Esophagus (tissue), 2 donors: ENCODE results near the gene CPVL. TPM values are rescaled to one million over a fixed set of nuclear protein-coding genes. Genes with fewer than 3 reads are reported as not detected.

Source experiments
- H3K27ac ChIP-seq, 2 donors: one replicate each; pipeline ENCODE4 v1.5.1; 2013; ENCODE audit warnings: low read depth in 2 of 2, mild to moderate bottlenecking in 2 of 2, inconsistent platforms in 1 of 2, low read length in 1 of 2, moderate library complexity in 1 of 2
- H3K27me3 ChIP-seq, 2 donors: one replicate each; pipeline ENCODE4 v1.6.1; 2013; ENCODE audit warnings: low read length in 2 of 2, control low read depth in 1 of 2, mild to moderate bottlenecking in 1 of 2; ENCODE audit not compliant: insufficient read depth in 2 of 2, control insufficient read depth in 1 of 2
- H3K36me3 ChIP-seq, 2 donors: one replicate each; pipeline ENCODE4 v1.6.1; 2013; ENCODE audit warnings: low read length in 1 of 2; ENCODE audit not compliant: control insufficient read depth in 2 of 2, insufficient read depth in 2 of 2
- H3K4me1 ChIP-seq, 2 donors: one replicate each; pipeline ENCODE4 v1.6.1; 2013; ENCODE audit warnings: low read length in 1 of 2; ENCODE audit not compliant: control insufficient read depth in 2 of 2, insufficient read depth in 2 of 2
- H3K4me3 ChIP-seq, 2 donors: one replicate each; pipeline ENCODE4 v1.5.1; 2013; ENCODE audit warnings: low read length in 2 of 2, mild to moderate bottlenecking in 2 of 2, low read depth in 1 of 2, moderate library complexity in 1 of 2
- H3K9me3 ChIP-seq, 2 donors: one replicate each; pipeline ENCODE4 v1.6.1; 2013; ENCODE audit warnings: mild to moderate bottlenecking in 2 of 2, low read depth in 1 of 2, low read length in 1 of 2, moderate library complexity in 1 of 2; ENCODE audit not compliant: control insufficient read depth in 2 of 2, insufficient read depth in 1 of 2
- WGBS, 2 donors: extraction: QIAGEN DNeasy Blood & Tissue Kit; methylation state at CpG; one replicate each; pipeline ENCODE4 v1.1.7; 2013; 5-methylcytosine and 5-hydroxymethylcytosine counted together
- polyA plus RNA-seq, 2 donors: library from polyadenylated mRNA; stranded (reverse); fragments of 200-250 nt; gene quantifications; one replicate each; pipeline ENCODE4 v1.2.3, GENCODE V29; 2013
- donor health status: healthy with polysubstance abuse.
- donor health status: Bipolar disorder and iron deficiency.

CPVL gene
- polyA plus RNA-seq, 2 donors: 4.6 to 9.5 TPM

- H3K36me3 ChIP-seq: no peaks in the 10 kb centered on the region
- H3K4me3 ChIP-seq: no peak overlapping the region
- H3K27me3 ChIP-seq: peaks cover 0 to 6% of the 10 kb centered on the region in 2 donors
- WGBS, 2 donors: 65 to 83% methylated on average over 2 of the region's 2 CpGs
- no peaks in the 10 kb centered on the region for H3K4me1 ChIP-seq
- H3K9me3 ChIP-seq: no peaks in the 10 kb centered on the region
- H3K27ac ChIP-seq: no peak overlapping the region
These were observed 2.6 kb downstream of the CPVL start for GRCh38 chr7:29143751-29144150.

- H3K27ac ChIP-seq: no peak overlapping the region
- H3K9me3 ChIP-seq: no peaks in the 10 kb centered on the region
- no peaks in the 10 kb centered on the region for H3K36me3 ChIP-seq
- no peaks in the 10 kb centered on the region for H3K4me1 ChIP-seq
- 82 to 89% methylated on average over 7 of the region's 7 CpGs for WGBS, 2 donors
- H3K27me3 ChIP-seq: peaks cover 0 to 6% of the 10 kb centered on the region in 2 donors
- no peak overlapping the region for H3K4me3 ChIP-seq
These were observed 4.2 kb downstream of the CPVL start for GRCh38 chr7:29142021-29142727.

- WGBS, 2 donors: 87 to 88% methylated on average over 7 of the region's 7 CpGs
These were observed 5.4 kb downstream of the CPVL start for GRCh38 chr7:29140873-29141468.

GRCh38 chr7:29139796-29140195 is 6.5 kb downstream of the CPVL start:
- 70 to 85% methylated on average over 4 of the region's 4 CpGs for WGBS, 2 donors

More at GRCh38 chr7:29140873-29141468, 5.4 kb downstream of the CPVL start:
- Histone ChIP-seq H3K4me3 (no peak overlapping the region), H3K9me3 (no peaks in the 10 kb centered on the region), H3K27ac (no peak overlapping the region), H3K36me3 (no peaks in the 10 kb centered on the region), H3K27me3 (peaks cover 0 to 6% of the 10 kb centered on the region in 2 donors), H3K4me1 (no peaks in the 10 kb centered on the region)

GRCh38 chr7:29139191-29139590 is 7.1 kb downstream of the CPVL start:
- Histone ChIP-seq H3K27ac (no peak overlapping the region), H3K4me1 (no peaks in the 10 kb centered on the region), H3K4me3 (no peak overlapping the region), H3K36me3 (no peaks in the 10 kb centered on the region), H3K9me3 (no peaks in the 10 kb centered on the region), H3K27me3 (no peaks in the 10 kb centered on the region)
- 44 to 81% methylated on average over 2 of the region's 2 CpGs for WGBS, 2 donors

More at GRCh38 chr7:29139796-29140195, 6.5 kb downstream of the CPVL start:
- Histone ChIP-seq H3K9me3 (no peaks in the 10 kb centered on the region), H3K4me1 (no peaks in the 10 kb centered on the region), H3K36me3 (no peaks in the 10 kb centered on the region), H3K4me3 (no peak overlapping the region), H3K27me3 (no peaks in the 10 kb centered on the region), H3K27ac (no peak overlapping the region)

- H3K4me1 ChIP-seq: no peaks in the 10 kb centered on the region
- 50 to 58% methylated on average over 4 of the region's 4 CpGs for WGBS, 2 donors
- H3K27ac ChIP-seq: no peak overlapping the region
- H3K36me3 ChIP-seq: no peaks in the 10 kb centered on the region
- no peaks in the 10 kb centered on the region for H3K9me3 ChIP-seq
- no peak overlapping the region for H3K4me3 ChIP-seq
- no peaks in the 10 kb centered on the region for H3K27me3 ChIP-seq
These were observed 7.7 kb downstream of the CPVL start for GRCh38 chr7:29138588-29138987.

- WGBS, 2 donors: 92 to 96% methylated on average over 1 of the region's 1 CpG
- H3K4me3 ChIP-seq: no peak overlapping the region
- no peak overlapping the region for H3K27ac ChIP-seq
- H3K36me3 ChIP-seq: no peaks in the 10 kb centered on the region
- H3K27me3 ChIP-seq: no peaks in the 10 kb centered on the region
- H3K9me3 ChIP-seq: no peaks in the 10 kb centered on the region
- no peaks in the 10 kb centered on the region for H3K4me1 ChIP-seq
These were observed 10.5 kb downstream of the CPVL start for GRCh38 chr7:29135846-29136245.

GRCh38 chr7:29132980-29133379 is 13.4 kb downstream of the CPVL start:
- Histone ChIP-seq H3K36me3 (no peaks in the 10 kb centered on the region), H3K4me1 (no peaks in the 10 kb centered on the region), H3K4me3 (no peak overlapping the region), H3K27ac (no peak overlapping the region), H3K9me3 (no peaks in the 10 kb centered on the region), H3K27me3 (no peaks in the 10 kb centered on the region)
- WGBS, 2 donors: 76 to 78% methylated on average over 3 of the region's 3 CpGs

GRCh38 chr7:29131678-29132077 is 14.7 kb downstream of the CPVL start:
- no peaks in the 10 kb centered on the region for H3K9me3 ChIP-seq
- H3K27me3 ChIP-seq: no peaks in the 10 kb centered on the region
- no peaks in the 10 kb centered on the region for H3K36me3 ChIP-seq
- WGBS, 2 donors: 89 to 92% methylated on average over 5 of the region's 5 CpGs
- H3K4me3 ChIP-seq: no peak overlapping the region
- no peak overlapping the region for H3K27ac ChIP-seq
- H3K4me1 ChIP-seq: no peaks in the 10 kb centered on the region

GRCh38 chr7:29130096-29130495 is 16.2 kb downstream of the CPVL start:
- H3K36me3 ChIP-seq: no peaks in the 10 kb centered on the region
- H3K9me3 ChIP-seq: no peaks in the 10 kb centered on the region
- no peaks in the 10 kb centered on the region for H3K27me3 ChIP-seq
- WGBS, 2 donors: 83 to 94% methylated on average over 1 of the region's 1 CpG
- H3K27ac ChIP-seq: no peak overlapping the region
- no peak overlapping the region for H3K4me3 ChIP-seq
- H3K4me1 ChIP-seq: no peaks in the 10 kb centered on the region
